Stomach smooth muscle (tissue), 2 donors: ENCODE results near the gene PRPF40A.

Source experiments
- H3K27ac ChIP-seq: one replicate; pipeline ENCODE4 v1.7.0; 2013; ENCODE audit warnings: mild to moderate bottlenecking, low read length, inconsistent platforms
- H3K27me3 ChIP-seq, 2 donors: one replicate each; pipeline ENCODE4 v1.7.0; 2013; ENCODE audit warnings: low read length in 2 of 2; ENCODE audit not compliant: insufficient read depth in 2 of 2, control insufficient read depth in 1 of 2
- H3K36me3 ChIP-seq, 2 donors: one replicate each; pipeline ENCODE4 v1.7.0; 2013; ENCODE audit warnings: low read length in 2 of 2; ENCODE audit not compliant: control insufficient read depth in 2 of 2, insufficient read depth in 2 of 2
- H3K4me1 ChIP-seq: one replicate; pipeline ENCODE4 v1.7.0; 2013; ENCODE audit warnings: low read length; ENCODE audit not compliant: control insufficient read depth, insufficient read depth
- H3K4me3 ChIP-seq, 2 donors: one replicate each; pipeline ENCODE4 v1.7.0; 2013; ENCODE audit warnings: low read length in 2 of 2
- H3K9ac ChIP-seq, 2 donors: one replicate each; pipeline ENCODE4 v1.7.0; 2013; ENCODE audit warnings: low read length in 2 of 2, mild to moderate bottlenecking in 1 of 2
- H3K9me3 ChIP-seq, 2 donors: one replicate each; pipeline ENCODE4 v1.7.0; 2013; ENCODE audit warnings: low read length in 2 of 2; ENCODE audit not compliant: control insufficient read depth in 2 of 2
- donor health status: healthy.
- donor health status: Pancreatic carcinoma.

The PRPF40A gene

GRCh38 chr2:152657043-152657442 lies 60.2 kb downstream of the PRPF40A start:
- Histone ChIP-seq H3K27me3 (no peaks in the 10 kb centered on the region), H3K27ac (no peak overlapping the region), H3K4me3 (no peak overlapping the region), H3K9me3 (no peaks in the 10 kb centered on the region), H3K4me1 (no peaks in the 10 kb centered on the region), H3K36me3 (peaks cover 27 to 36% of the 10 kb centered on the region in 2 donors), H3K9ac (no peak overlapping the region)

DNA sequence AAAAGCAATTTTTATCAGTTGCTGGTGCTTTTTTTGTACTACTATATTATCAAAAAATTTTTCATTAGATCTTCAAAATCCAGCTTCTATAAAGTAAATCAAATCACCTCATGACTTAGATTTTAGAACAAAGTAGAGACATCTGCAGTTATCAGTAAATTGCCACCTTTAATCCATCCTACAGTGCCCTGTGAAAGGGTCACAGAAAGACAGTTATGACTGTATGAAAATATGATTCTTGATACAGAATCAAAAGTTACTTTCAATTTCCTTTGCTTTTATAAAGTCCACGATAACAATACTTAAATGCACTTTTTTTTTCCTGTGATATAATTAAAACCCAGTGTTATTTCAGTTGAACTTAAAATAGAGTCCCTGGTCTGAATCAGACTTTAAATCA lies 61.4 kb downstream of the PRPF40A start:
- H3K36me3 ChIP-seq = peaks cover 25 to 29% of the 10 kb centered on the region in 2 donors
- H3K27me3 ChIP-seq = no peaks in the 10 kb centered on the region
- H3K9me3 ChIP-seq = no peaks in the 10 kb centered on the region
- H3K4me1 ChIP-seq = no peaks in the 10 kb centered on the region
- H3K27ac ChIP-seq = no peak overlapping the region
- H3K4me3 ChIP-seq = no peak overlapping the region
- no peak overlapping the region for H3K9ac ChIP-seq

- Histone ChIP-seq H3K9me3 (no peaks in the 10 kb centered on the region), H3K36me3 (peaks cover 7 to 10% of the 10 kb centered on the region in 2 donors)
Measured at GRCh38 chr2:152651834-152652233, 65.4 kb downstream of the PRPF40A start.

DNA sequence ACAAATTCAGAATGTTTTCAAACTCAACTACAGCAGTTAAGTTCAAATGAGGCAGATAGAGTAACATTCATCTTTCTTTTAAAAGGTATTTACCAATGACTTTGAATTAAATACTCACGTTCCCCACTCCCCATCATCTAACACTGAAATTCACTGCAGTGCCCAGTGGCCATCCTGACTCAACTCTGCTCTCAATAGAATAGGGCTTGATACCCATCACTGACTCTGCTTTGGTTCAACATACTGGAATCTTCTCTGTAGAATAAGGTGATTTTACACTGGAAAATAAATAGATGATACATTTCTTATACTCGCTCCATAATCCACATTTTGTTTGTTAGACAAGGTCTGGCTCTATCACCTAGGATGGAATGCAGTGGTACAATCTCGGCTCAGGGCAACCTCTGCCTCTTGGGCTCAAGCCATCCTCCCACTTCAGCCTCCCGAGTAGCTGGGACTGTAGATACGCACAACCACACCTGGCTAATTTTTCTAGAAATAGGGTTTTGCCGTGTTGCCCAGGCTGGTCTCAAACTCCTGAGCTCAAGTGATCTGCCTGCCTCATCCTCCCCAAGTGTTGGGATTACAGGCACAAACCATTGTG lies 66.4 kb downstream of the PRPF40A start:
- no peaks in the 10 kb centered on the region for H3K9me3 ChIP-seq
- peaks cover 10% of the 10 kb centered on the region for H3K4me1 ChIP-seq
- H3K27ac ChIP-seq = no peak overlapping the region
- H3K9ac ChIP-seq = no peak overlapping the region
- H3K4me3 ChIP-seq = no peak overlapping the region
- H3K36me3 ChIP-seq = peaks cover under 1 to 5% of the 10 kb centered on the region in 2 donors
- H3K27me3 ChIP-seq = no peaks in the 10 kb centered on the region

More at GRCh38 chr2:152651834-152652233, 65.4 kb downstream of the PRPF40A start:
- no peak overlapping the region for H3K27ac ChIP-seq
- H3K4me1 ChIP-seq = peaks cover 5% of the 10 kb centered on the region
- no peaks in the 10 kb centered on the region for H3K27me3 ChIP-seq
- no peak overlapping the region for H3K4me3 ChIP-seq
- no peak overlapping the region for H3K9ac ChIP-seq

GRCh38 chr2:152649997-152650396 lies 67.3 kb downstream of the PRPF40A start:
- peaks cover 2 to 5% of the 10 kb centered on the region in 2 donors for H3K36me3 ChIP-seq

DNA sequence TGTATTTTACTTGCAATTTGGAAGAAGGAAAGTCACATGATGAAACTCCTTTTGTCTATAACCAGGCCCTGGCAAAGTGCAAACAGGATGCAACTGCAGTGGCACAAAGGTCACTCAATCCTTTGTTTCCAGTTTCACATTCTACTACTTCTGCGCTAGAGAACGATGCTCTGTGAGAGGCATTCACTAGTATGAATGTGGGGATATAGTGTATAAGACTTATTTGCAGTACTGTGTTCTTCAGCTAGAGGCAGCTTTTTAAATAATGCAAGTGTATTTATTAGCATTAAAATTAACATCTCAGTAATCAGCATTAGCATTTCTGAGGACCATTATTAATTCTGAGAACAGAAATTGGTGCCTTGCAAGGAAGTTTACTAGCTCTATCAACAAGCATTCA lies 68.9 kb downstream of the PRPF40A start:
- Histone ChIP-seq H3K4me3 (no peak overlapping the region), H3K9ac (no peak overlapping the region), H3K9me3 (no peaks in the 10 kb centered on the region), H3K27me3 (no peaks in the 10 kb centered on the region), H3K4me1 (peaks cover 10% of the 10 kb centered on the region), H3K27ac (peak overlapping the region; percentile 12), H3K36me3 (peaks cover 1 to 7% of the 10 kb centered on the region in 2 donors)

More at GRCh38 chr2:152649997-152650396, 67.3 kb downstream of the PRPF40A start:
- H3K27me3 ChIP-seq = no peaks in the 10 kb centered on the region
- H3K27ac ChIP-seq = no peak overlapping the region
- no peak overlapping the region for H3K4me3 ChIP-seq
- no peaks in the 10 kb centered on the region for H3K9me3 ChIP-seq
- peaks cover 10% of the 10 kb centered on the region for H3K4me1 ChIP-seq
- no peak overlapping the region for H3K9ac ChIP-seq

DNA sequence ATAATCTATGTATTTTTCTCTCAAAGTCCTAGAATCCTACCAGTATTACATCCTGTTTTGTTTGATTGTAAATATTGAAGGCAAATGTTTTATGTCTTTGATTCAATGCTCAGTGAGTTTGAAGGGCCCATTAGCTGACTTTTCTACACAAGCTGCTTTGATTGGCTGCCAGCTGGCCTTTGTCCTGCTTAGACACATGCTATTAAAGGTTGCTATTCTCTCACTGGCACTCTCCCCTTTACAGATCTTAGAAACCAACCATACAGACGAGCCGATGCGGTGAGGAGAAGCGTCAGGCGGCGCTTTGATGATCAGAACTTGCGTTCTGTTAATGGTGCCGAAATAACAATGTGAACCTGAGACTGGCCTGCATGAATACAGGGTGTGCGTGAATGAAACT lies 69.7 kb downstream of the PRPF40A start:
- no peaks in the 10 kb centered on the region for H3K27me3 ChIP-seq
- H3K9me3 ChIP-seq = no peaks in the 10 kb centered on the region
- peak overlapping the region; percentile 7 to 19 for H3K9ac ChIP-seq
- H3K27ac ChIP-seq = peak overlapping the region; percentile 12
- H3K4me3 ChIP-seq = peak overlapping the region; percentile 6 to 44
- H3K4me1 ChIP-seq = peaks cover 10% of the 10 kb centered on the region
- H3K36me3 ChIP-seq = peaks cover 3 to 9% of the 10 kb centered on the region in 2 donors

- Histone ChIP-seq H3K4me1 (peaks cover 10% of the 10 kb centered on the region), H3K36me3 (peaks cover 5 to 13% of the 10 kb centered on the region in 2 donors), H3K4me3 (no peak overlapping the region), H3K27me3 (no peaks in the 10 kb centered on the region), H3K27ac (no peak overlapping the region), H3K9me3 (no peaks in the 10 kb centered on the region), H3K9ac (no peak overlapping the region)
Measured at GRCh38 chr2:152646775-152647174, 70.5 kb downstream of the PRPF40A start.

GRCh38 chr2:152646264-152646663 lies 71.0 kb downstream of the PRPF40A start:
- Histone ChIP-seq H3K4me3 (no peak overlapping the region), H3K9ac (no peak overlapping the region), H3K27me3 (no peaks in the 10 kb centered on the region), H3K36me3 (peaks cover 5 to 16% of the 10 kb centered on the region in 2 donors), H3K27ac (no peak overlapping the region), H3K4me1 (peaks cover 10% of the 10 kb centered on the region), H3K9me3 (no peaks in the 10 kb centered on the region)

- Histone ChIP-seq H3K4me3 (no peak overlapping the region), H3K36me3 (peaks cover 18 to 31% of the 10 kb centered on the region in 2 donors), H3K9me3 (no peaks in the 10 kb centered on the region), H3K27ac (no peak overlapping the region), H3K4me1 (peaks cover 10% of the 10 kb centered on the region), H3K27me3 (no peaks in the 10 kb centered on the region), H3K9ac (no peak overlapping the region)
Measured at GRCh38 chr2:152644189-152644873, 72.9 kb downstream of the PRPF40A start.

GRCh38 chr2:152638590-152638989 lies 78.7 kb downstream of the PRPF40A start:
- no peaks in the 10 kb centered on the region for H3K4me1 ChIP-seq
- peaks cover 24 to 42% of the 10 kb centered on the region in 2 donors for H3K36me3 ChIP-seq
- no peak overlapping the region for H3K9ac ChIP-seq
- no peak overlapping the region for H3K27ac ChIP-seq
- H3K9me3 ChIP-seq = no peaks in the 10 kb centered on the region
- no peaks in the 10 kb centered on the region for H3K27me3 ChIP-seq
- no peak overlapping the region for H3K4me3 ChIP-seq
